ENCODE measurements around the gene NDUFS6.
A peak's percentile ranks its signal among the peaks of the same experiment; 100 is the strongest.
"Not testable (repeated sequence)": the region's sequence is repeated elsewhere in the genome, so short reads cannot be mapped to it uniquely, and the experiment has no call there.

The NDUFS6 gene

DNA sequence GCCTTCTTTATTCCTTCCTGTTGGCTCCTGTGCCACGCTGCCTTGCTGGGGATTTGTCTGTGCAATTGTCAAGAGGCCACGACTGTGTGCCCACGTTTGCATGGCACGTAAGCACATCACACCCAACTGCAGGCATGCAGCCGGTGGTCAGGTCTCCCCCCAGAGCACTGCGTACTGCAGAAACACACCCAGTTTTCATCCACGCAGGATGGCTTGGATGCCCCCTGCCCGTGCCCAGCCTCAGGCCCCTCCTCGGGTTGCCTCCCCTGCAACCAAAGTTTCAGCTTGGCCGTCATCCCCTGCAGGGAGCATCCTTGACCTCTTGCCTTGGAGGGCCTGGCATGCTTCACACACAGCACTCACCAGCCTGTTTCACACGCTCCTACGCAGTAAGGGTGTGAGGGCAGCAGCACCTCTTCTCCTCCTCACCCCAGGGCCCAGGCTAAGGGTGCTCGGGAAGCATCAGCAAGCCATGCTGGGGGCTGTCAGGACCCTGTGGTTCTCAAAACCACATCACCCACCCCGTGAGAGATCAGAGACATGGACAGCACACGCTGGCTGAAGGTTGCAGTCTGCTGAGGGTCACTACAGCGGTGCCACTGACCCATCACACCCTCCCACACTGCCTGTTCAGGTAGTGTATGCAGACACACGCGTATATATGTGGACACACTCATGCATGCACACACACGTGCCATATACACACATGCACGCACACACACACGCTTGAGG lies 4.7 kb upstream of the NDUFS6 start:
- peaks cover 0 to 27% (median 22%) of the 10 kb centered on the region in 5 donors for H3K36me3 ChIP-seq (ENCODE audit: control insufficient read depth in 5 of 5, insufficient read depth in 5 of 5, low read length in 5 of 5)
- no peaks in the 10 kb centered on the region for H3K9me3 ChIP-seq (ENCODE audit: control insufficient read depth in 5 of 5, low read length in 5 of 5)
- H3K27ac ChIP-seq (ENCODE audit: low read depth, low read length) = no peak overlapping the region
- no peaks in the 10 kb centered on the region for H3K27me3 ChIP-seq (ENCODE audit: control insufficient read depth in 5 of 5, insufficient read depth in 4 of 5, low read length in 5 of 5)
- no peak overlapping the region for H3K9ac ChIP-seq (ENCODE audit: low read length in 5 of 5)
- H3K4me1 ChIP-seq (ENCODE audit: control insufficient read depth in 5 of 5, insufficient read depth in 5 of 5, low read length in 5 of 5) = peaks cover 0 to 48% (median 23%) of the 10 kb centered on the region in 5 donors
- no peak overlapping the region for H3K4me3 ChIP-seq (ENCODE audit: low read depth in 1 of 5, low read length in 5 of 5)

DNA sequence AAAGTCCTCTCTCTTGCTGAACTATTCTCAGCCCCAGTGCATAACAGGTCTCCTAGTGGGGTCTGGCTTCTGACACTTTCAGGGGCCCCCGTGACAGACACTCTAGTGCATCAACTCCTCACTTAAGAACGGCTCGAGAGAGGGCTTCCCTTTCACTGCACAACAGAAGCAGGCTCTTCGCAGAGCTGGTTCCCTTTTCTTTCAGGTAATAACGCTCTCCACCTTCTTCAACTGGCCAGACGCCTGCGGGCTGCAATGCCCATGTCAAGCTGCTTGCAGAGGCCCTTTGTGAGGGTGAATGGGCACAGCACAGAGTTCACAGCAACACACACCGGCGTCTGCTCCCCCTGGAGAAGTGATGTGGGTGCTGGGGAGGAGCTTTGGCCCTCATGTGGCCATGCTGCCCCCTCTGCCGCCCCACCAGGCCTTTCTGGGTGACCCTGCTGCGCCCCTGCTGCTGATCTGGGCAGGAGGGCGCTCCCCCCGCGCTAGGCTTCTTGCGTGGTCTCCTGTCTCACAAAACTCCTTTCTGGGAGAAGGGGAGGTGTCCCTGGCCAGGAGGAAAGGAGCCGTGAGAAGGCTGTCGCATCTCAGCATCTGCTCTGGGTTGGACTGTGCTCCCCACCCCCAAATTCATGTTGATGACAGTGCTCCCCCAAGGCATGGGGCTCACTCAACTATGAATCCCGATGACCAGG lies 4.0 kb upstream of the NDUFS6 start:
- Histone ChIP-seq H3K27ac (ENCODE audit: low read depth, low read length) (no peak overlapping the region), H3K4me3 (ENCODE audit: low read depth in 1 of 5, low read length in 5 of 5) (no peak overlapping the region), H3K27me3 (ENCODE audit: control insufficient read depth in 5 of 5, insufficient read depth in 4 of 5, low read length in 5 of 5) (no peaks in the 10 kb centered on the region), H3K9ac (ENCODE audit: low read length in 5 of 5) (peak overlapping the region in 2 of 5 donors; percentile 31 to 35), H3K4me1 (ENCODE audit: control insufficient read depth in 5 of 5, insufficient read depth in 5 of 5, low read length in 5 of 5) (peaks cover 4 to 54% (median 30%) of the 10 kb centered on the region in 5 donors), H3K36me3 (ENCODE audit: control insufficient read depth in 5 of 5, insufficient read depth in 5 of 5, low read length in 5 of 5) (peaks cover 0 to 27% (median 22%) of the 10 kb centered on the region in 5 donors), H3K9me3 (ENCODE audit: control insufficient read depth in 5 of 5, low read length in 5 of 5) (no peaks in the 10 kb centered on the region)

DNA sequence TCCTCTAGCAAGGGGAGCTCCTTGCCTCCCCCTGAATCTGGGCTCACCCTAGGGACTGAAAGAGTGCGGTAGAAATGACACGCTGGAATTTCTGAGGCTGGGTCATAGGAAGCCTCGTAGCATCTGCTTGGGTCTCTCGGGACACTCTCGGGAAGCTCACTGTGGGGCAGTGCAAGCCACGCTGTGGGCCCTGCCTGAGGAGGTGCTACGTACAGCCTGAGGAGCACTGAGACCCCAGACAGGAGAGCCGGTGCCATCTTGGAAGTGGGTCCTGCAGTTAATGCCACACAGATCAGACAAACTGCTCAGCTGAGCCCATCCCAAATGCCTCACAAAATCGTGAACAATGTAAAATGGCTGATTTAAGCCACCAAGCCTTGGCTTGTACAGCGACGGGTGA lies 3.4 kb upstream of the NDUFS6 start:
- peaks cover 3 to 28% (median 22%) of the 10 kb centered on the region in 5 donors for H3K36me3 ChIP-seq (ENCODE audit: control insufficient read depth in 5 of 5, insufficient read depth in 5 of 5, low read length in 5 of 5)
- H3K27ac ChIP-seq (ENCODE audit: low read depth, low read length) = no peak overlapping the region
- H3K4me3 ChIP-seq (ENCODE audit: low read depth in 1 of 5, low read length in 5 of 5) = no peak overlapping the region
- H3K9me3 ChIP-seq (ENCODE audit: control insufficient read depth in 5 of 5, low read length in 5 of 5) = no peaks in the 10 kb centered on the region
- H3K9ac ChIP-seq (ENCODE audit: low read length in 5 of 5) = peak overlapping the region in 2 of 5 donors; percentile 31 to 35
- peaks cover 4 to 54% (median 30%) of the 10 kb centered on the region in 5 donors for H3K4me1 ChIP-seq (ENCODE audit: control insufficient read depth in 5 of 5, insufficient read depth in 5 of 5, low read length in 5 of 5)
- no peaks in the 10 kb centered on the region for H3K27me3 ChIP-seq (ENCODE audit: control insufficient read depth in 5 of 5, insufficient read depth in 4 of 5, low read length in 5 of 5)

DNA sequence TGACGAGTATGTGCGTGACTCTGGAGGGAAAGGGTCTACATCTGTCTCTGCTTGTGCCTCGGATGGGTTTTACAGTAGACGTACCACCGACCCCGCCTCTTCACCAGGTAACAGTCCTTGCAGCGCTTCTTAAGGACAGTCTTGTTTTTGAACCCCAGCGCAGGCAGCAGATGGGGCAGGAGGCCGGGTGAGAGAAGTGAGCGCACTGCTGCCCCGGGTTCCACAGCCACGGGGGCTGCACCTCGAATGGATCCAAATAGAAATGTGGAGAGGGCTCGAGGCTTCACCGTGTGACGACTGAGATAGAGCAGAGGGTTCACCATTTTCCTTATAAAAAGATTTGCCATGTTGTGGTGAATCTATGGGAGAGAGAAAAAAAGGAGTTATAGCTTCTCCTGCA lies 2.6 kb upstream of the NDUFS6 start:
- Histone ChIP-seq H3K36me3 (ENCODE audit: control insufficient read depth in 5 of 5, insufficient read depth in 5 of 5, low read length in 5 of 5) (peaks cover 9 to 35% (median 30%) of the 10 kb centered on the region in 5 donors), H3K9ac (ENCODE audit: low read length in 5 of 5) (peak overlapping the region in 4 of 5 donors; percentile 75 to 88 (median 81)), H3K4me1 (ENCODE audit: control insufficient read depth in 5 of 5, insufficient read depth in 5 of 5, low read length in 5 of 5) (peaks cover 4 to 48% (median 30%) of the 10 kb centered on the region in 5 donors), H3K4me3 (ENCODE audit: low read depth in 1 of 5, low read length in 5 of 5) (peak overlapping the region; percentile 74 to 97 (median 90))
- H3K9me3 ChIP-seq (ENCODE audit: control insufficient read depth in 5 of 5, low read length in 5 of 5); H3K27me3 ChIP-seq (ENCODE audit: control insufficient read depth in 5 of 5, insufficient read depth in 4 of 5, low read length in 5 of 5); H3K27ac ChIP-seq (ENCODE audit: low read depth, low read length): not testable (repeated sequence)

DNA sequence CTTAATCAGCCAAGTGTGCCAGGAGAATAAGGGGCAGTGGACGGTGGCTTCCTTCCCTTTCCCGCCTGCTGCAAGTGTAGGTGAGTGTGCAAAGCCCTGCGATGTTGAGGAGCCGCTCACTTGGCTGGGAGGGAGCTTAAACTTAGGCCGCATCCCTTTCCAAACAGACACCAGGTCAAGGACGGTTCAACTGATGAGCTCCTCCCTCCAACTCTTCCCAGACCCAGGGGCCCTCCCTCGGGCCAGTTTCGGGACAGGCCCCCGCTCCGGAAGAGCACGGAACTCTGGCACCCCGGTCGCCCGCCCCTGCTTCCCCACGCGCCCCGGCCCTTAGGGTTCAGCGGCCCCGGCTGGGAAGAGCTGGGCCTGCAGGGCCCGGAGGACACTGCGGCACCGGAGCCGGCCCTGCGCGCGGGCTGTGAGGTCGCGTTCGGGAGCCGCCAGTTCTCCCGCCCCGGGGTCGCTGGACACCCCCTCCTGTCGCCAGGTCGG lies 2.1 kb upstream of the NDUFS6 start:
- Histone ChIP-seq H3K36me3 (ENCODE audit: control insufficient read depth in 5 of 5, insufficient read depth in 5 of 5, low read length in 5 of 5) (peaks cover 10 to 41% (median 34%) of the 10 kb centered on the region in 5 donors), H3K27ac (ENCODE audit: low read depth, low read length) (peak overlapping the region; percentile 79), H3K27me3 (ENCODE audit: control insufficient read depth in 5 of 5, insufficient read depth in 4 of 5, low read length in 5 of 5) (no peaks in the 10 kb centered on the region), H3K9me3 (ENCODE audit: control insufficient read depth in 5 of 5, low read length in 5 of 5) (no peaks in the 10 kb centered on the region), H3K4me3 (ENCODE audit: low read depth in 1 of 5, low read length in 5 of 5) (peak overlapping the region; percentile 74 to 97 (median 90)), H3K4me1 (ENCODE audit: control insufficient read depth in 5 of 5, insufficient read depth in 5 of 5, low read length in 5 of 5) (peaks cover 4 to 47% (median 30%) of the 10 kb centered on the region in 5 donors), H3K9ac (ENCODE audit: low read length in 5 of 5) (peak overlapping the region; percentile 75 to 89 (median 85))

DNA sequence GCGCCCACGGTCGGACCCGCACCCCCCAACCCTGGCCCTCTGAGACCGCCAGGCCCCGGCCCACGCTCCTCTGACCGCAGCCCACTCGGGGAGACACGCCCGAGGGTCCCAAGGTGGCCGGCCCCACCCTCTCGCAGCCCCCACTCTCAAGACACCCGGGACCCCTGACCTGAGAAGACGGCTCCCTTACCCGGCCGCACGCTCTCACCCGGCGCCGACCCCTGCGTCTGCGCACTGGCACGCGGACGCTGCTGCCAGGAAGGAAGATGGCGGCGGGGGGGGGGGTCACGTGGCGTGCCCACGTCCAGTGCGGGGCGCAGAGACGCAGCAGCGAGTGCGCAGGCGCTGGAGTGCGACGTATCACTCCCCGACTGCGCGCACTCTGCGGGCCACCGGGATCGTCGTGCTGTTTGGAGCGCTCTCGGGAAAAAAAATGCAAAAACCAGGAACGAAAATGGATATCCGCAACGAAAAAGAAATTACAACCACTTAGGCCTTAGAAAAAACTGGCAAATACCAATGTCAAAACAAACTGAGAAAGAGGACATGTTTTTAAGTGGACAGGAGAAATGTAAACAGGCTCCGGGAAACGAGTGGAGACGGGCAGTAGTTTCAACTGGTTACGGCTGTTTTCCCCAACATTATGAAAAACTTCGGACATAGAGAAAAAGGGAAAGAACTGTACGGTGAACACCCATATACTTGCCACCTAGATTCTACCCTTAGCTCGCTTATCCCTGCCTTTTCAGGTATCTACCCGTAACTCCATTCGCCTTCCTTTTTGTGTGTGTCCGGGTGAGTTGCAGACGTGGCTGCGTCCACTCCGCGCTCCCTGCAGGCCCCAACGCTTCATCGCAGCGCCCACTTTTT lies 1.4 kb upstream of the NDUFS6 start, which contains the start of gene MRPL36:
Gene MRPL36 (minus strand): TSS at position 236 of the 870 bp plus-strand sequence. CDS start 902 bp downstream, outside the sequence.
- peak within 1 kb of the TSS; percentile 79 for H3K27ac ChIP-seq (ENCODE audit: low read depth, low read length)
- H3K4me1 ChIP-seq (ENCODE audit: control insufficient read depth in 5 of 5, insufficient read depth in 5 of 5, low read length in 5 of 5) = peaks cover 4 to 45% (median 30%) of the 10 kb centered on the region in 5 donors
- H3K4me3 ChIP-seq (ENCODE audit: low read depth in 1 of 5, low read length in 5 of 5) = peak within 1 kb of the TSS; percentile 87 to 97 (median 90)
- H3K9ac ChIP-seq (ENCODE audit: low read length in 5 of 5) = peak within 1 kb of the TSS; percentile 78 to 93 (median 89)
- no peaks in the 10 kb centered on the region for H3K9me3 ChIP-seq (ENCODE audit: control insufficient read depth in 5 of 5, low read length in 5 of 5)
- peaks cover 10 to 47% (median 41%) of the 10 kb centered on the region in 5 donors for H3K36me3 ChIP-seq (ENCODE audit: control insufficient read depth in 5 of 5, insufficient read depth in 5 of 5, low read length in 5 of 5)
- H3K27me3 ChIP-seq (ENCODE audit: control insufficient read depth in 5 of 5, insufficient read depth in 4 of 5, low read length in 5 of 5) = no peaks in the 10 kb centered on the region

DNA sequence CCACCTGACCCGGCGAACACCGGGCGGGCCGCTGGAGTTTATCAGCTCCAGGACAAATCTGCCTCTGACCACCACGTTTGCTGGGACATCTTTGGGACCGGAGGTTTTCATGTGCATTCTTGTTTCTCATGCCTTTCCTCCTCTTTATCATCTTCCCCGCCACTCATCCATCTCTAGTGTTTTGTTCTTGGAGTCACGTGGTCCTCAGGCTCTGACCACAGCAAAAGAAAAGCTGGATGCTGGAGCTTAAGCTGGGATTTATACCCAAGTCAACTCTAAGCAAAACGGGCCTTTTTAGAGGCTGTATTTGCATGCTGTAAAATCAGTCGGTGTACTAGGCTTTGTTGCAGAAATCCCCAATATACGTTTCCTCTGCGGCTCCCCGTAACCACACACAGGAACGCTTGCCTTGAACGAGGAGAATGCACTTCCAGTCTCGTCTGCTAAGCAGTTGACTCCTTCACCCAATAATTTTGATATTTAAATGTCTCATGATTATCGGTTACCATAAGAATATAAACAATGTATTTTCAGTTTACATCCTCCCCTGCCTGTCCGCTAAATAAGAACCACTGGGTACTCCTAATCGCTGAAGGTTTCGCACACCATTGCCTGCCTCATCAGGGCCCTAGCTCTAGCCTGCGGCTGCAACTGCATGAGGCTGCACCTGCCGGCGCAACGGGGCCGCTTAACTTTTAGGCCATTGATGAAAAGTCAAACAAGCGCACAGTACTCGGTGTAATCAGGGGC lies 560 bp upstream of the NDUFS6 start:
- Histone ChIP-seq H3K4me3 (ENCODE audit: low read depth in 1 of 5, low read length in 5 of 5) (peak overlapping the region; percentile 87 to 97 (median 90)), H3K9ac (ENCODE audit: low read length in 5 of 5) (peak overlapping the region in 4 of 5 donors; percentile 78 to 93 (median 88)), H3K36me3 (ENCODE audit: control insufficient read depth in 5 of 5, insufficient read depth in 5 of 5, low read length in 5 of 5) (peaks cover 10 to 56% (median 49%) of the 10 kb centered on the region in 5 donors), H3K9me3 (ENCODE audit: control insufficient read depth in 5 of 5, low read length in 5 of 5) (no peaks in the 10 kb centered on the region), H3K27me3 (ENCODE audit: control insufficient read depth in 5 of 5, insufficient read depth in 4 of 5, low read length in 5 of 5) (no peaks in the 10 kb centered on the region), H3K27ac (ENCODE audit: low read depth, low read length) (peak overlapping the region; percentile 79), H3K4me1 (ENCODE audit: control insufficient read depth in 5 of 5, insufficient read depth in 5 of 5, low read length in 5 of 5) (peaks cover 4 to 45% (median 30%) of the 10 kb centered on the region in 5 donors)

DNA sequence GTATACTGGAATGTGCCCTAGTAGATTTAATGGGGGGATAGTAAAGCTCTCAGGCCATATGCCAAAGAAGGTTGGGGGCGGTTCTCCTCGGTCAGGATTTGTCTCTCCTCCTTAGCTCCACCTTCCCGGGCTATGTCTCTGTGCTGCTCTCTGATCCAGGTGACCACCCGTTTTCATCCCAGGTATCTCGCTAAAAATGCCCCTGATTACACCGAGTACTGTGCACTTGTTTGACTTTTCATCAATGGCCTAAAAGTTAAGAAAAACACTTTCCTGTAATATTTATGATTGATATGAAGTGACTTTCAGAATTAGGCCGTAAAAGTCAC lies 724 bp downstream of the NDUFS6 start:
- peaks cover 4 to 41% (median 30%) of the 10 kb centered on the region in 5 donors for H3K4me1 ChIP-seq (ENCODE audit: control insufficient read depth in 5 of 5, insufficient read depth in 5 of 5, low read length in 5 of 5)
- peaks cover 10 to 57% (median 54%) of the 10 kb centered on the region in 5 donors for H3K36me3 ChIP-seq (ENCODE audit: control insufficient read depth in 5 of 5, insufficient read depth in 5 of 5, low read length in 5 of 5)
- peak overlapping the region in 4 of 5 donors; percentile 78 to 93 (median 88) for H3K9ac ChIP-seq (ENCODE audit: low read length in 5 of 5)
- peak overlapping the region; percentile 79 for H3K27ac ChIP-seq (ENCODE audit: low read depth, low read length)
- H3K27me3 ChIP-seq (ENCODE audit: control insufficient read depth in 5 of 5, insufficient read depth in 4 of 5, low read length in 5 of 5) = no peaks in the 10 kb centered on the region
- H3K4me3 ChIP-seq (ENCODE audit: low read depth in 1 of 5, low read length in 5 of 5) = peak overlapping the region; percentile 69 to 97 (median 90)
- no peaks in the 10 kb centered on the region for H3K9me3 ChIP-seq (ENCODE audit: control insufficient read depth in 5 of 5, low read length in 5 of 5)

DNA sequence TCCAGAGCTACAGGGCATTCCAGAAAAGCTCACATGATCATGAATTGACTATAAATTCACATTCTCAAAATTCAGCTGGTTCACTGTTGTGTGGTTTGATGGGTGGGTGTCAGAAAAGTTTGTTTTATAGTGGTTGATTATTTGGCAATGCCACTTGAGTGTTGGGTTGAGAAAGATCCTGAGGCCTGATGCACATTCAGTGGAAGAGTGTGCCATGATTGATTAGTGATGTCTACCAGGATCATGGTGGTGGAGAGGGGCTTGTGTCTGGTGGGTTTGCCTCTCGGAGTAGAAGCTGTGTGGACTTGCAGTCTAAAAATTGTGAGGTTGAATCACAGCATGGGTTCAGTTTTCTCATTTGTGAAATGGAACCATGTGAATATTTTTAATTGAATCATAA lies 2.0 kb downstream of the NDUFS6 start:
- peaks cover 4 to 30% (median 26%) of the 10 kb centered on the region in 5 donors for H3K4me1 ChIP-seq (ENCODE audit: control insufficient read depth in 5 of 5, insufficient read depth in 5 of 5, low read length in 5 of 5)
- H3K36me3 ChIP-seq (ENCODE audit: control insufficient read depth in 5 of 5, insufficient read depth in 5 of 5, low read length in 5 of 5) = peaks cover 10 to 55% (median 53%) of the 10 kb centered on the region in 5 donors
- no peak overlapping the region for H3K4me3 ChIP-seq (ENCODE audit: low read depth in 1 of 5, low read length in 5 of 5)
- no peak overlapping the region for H3K27ac ChIP-seq (ENCODE audit: low read depth, low read length)
- no peak overlapping the region for H3K9ac ChIP-seq (ENCODE audit: low read length in 5 of 5)
- H3K27me3 ChIP-seq (ENCODE audit: control insufficient read depth in 5 of 5, insufficient read depth in 4 of 5, low read length in 5 of 5) = no peaks in the 10 kb centered on the region
- no peaks in the 10 kb centered on the region for H3K9me3 ChIP-seq (ENCODE audit: control insufficient read depth in 5 of 5, low read length in 5 of 5)
